H1 (cell line): Measurements from ENCODE around the gene PDGFB. TPM values are rescaled to one million over a fixed set of nuclear protein-coding genes. Genes with fewer than 3 reads are reported as not detected.

Experiments
- CTCF ChIA-PET: fragments of 300-600 bp; sonication (Branson Sonifier 250); formaldehyde crosslinking; loops from one replicate; lab custom pipeline; 2021; ENCODE audit not compliant: partially characterized antibody; lab: Charles Lee
- POLR2A ChIA-PET: fragments of 300-600 bp; sonication (Branson Sonifier 250); formaldehyde crosslinking; loops from one replicate; lab custom pipeline; 2021; ENCODE audit warnings: inconsistent platforms; ENCODE audit not compliant: partially characterized antibody; lab: Charles Lee
- DNase-seq, 2 experiments: peaks; one replicate each; pipeline versions ENCODE4 v3.0.0 to v3.0.0-alpha.2; 2010 to 2022; ENCODE audit warnings: low spot score in 2 of 2, low read depth in 1 of 2, mixed read lengths in 1 of 2
- FAIRE-seq: peaks from 2 replicates; lab custom pipeline; 2011; peaks lifted over from hg19 to GRCh38; lab: Jason Lieb, UNC
- H2AFZ ChIP-seq: 2 replicates; pipeline ENCODE4 v1.8.1; 2012; ENCODE audit warnings: low read length, inconsistent platforms
- H2AK5ac ChIP-seq: 2 replicates; pipeline ENCODE4 v1.6.1; 2013; ENCODE audit warnings: low read depth, low read length
- H2BK120ac ChIP-seq: replicated peaks from 2 replicates; pipeline ENCODE3; 2013; ENCODE audit warnings: low read depth, low read length, inconsistent platforms
- H2BK12ac ChIP-seq: 2 replicates; pipeline ENCODE4 v1.6.1; 2013; ENCODE audit warnings: low read depth, low read length
- H2BK15ac ChIP-seq: 2 replicates; pipeline ENCODE4 v1.6.1; 2013; ENCODE audit warnings: low read length
- H2BK20ac ChIP-seq: 2 replicates; pipeline ENCODE4 v1.6.1; 2013; ENCODE audit warnings: low read length
- H2BK5ac ChIP-seq: 2 replicates; pipeline ENCODE4 v1.6.1; 2013; ENCODE audit warnings: low read depth, low read length
- H3K14ac ChIP-seq: 2 replicates; pipeline ENCODE4 v1.6.1; 2013; ENCODE audit warnings: inconsistent platforms; ENCODE audit not compliant: insufficient read length
- H3K18ac ChIP-seq: 2 replicates; pipeline ENCODE4 v1.6.1; 2013; ENCODE audit warnings: low read length; ENCODE audit errors: extremely low read depth
- H3K23ac ChIP-seq: 2 replicates; pipeline ENCODE4 v1.6.1; 2013; ENCODE audit warnings: inconsistent platforms; ENCODE audit not compliant: insufficient read length
- H3K23me2 ChIP-seq: 2 replicates; pipeline ENCODE4 v1.6.1; 2013; ENCODE audit warnings: low read depth, low read length
- H3K27ac ChIP-seq: 2 replicates; pipeline ENCODE4 v1.6.1; 2011; ENCODE audit warnings: low read depth, low read length, inconsistent platforms
- H3K27me3 ChIP-seq, 4 experiments: replicated peaks in 1 of 4; 1 replicate in 1 of 4; 2 replicates in 3 of 4; pipeline versions ENCODE4 v1.6.1 to v1.8.1; 2011 to 2013; ENCODE audit warnings: low read length in 3 of 4, mild to moderate bottlenecking in 3 of 4, inconsistent platforms in 2 of 4, mixed read lengths in 2 of 4, moderate library complexity in 1 of 4; ENCODE audit not compliant: control insufficient read depth in 3 of 4, insufficient read depth in 3 of 4; ENCODE audit errors: extremely low read depth in 1 of 4
- H3K36me3 ChIP-seq, 4 experiments: 2 replicates each; pipeline versions ENCODE4 v1.6.1 to v1.8.1; 2011 to 2013; ENCODE audit warnings: mild to moderate bottlenecking in 4 of 4, low read length in 3 of 4, moderate library complexity in 2 of 4, control low read depth in 1 of 4, inconsistent platforms in 1 of 4; ENCODE audit not compliant: insufficient read depth in 4 of 4, control insufficient read depth in 2 of 4
- H3K4ac ChIP-seq: replicated peaks from 2 replicates; pipeline ENCODE3; 2013; ENCODE audit warnings: low read length, low read depth, mixed read lengths, inconsistent platforms; ENCODE audit not compliant: insufficient read length
- H3K4me1 ChIP-seq, 4 experiments: replicated peaks in 1 of 4; 1 replicate in 1 of 4; 2 replicates in 3 of 4; pipeline versions ENCODE4 v1.6.1 to v1.8.1; 2011 to 2013; ENCODE audit warnings: low read length in 3 of 4, inconsistent platforms in 2 of 4, mixed read lengths in 1 of 4; ENCODE audit not compliant: insufficient read depth in 4 of 4, control insufficient read depth in 3 of 4
- H3K4me2 ChIP-seq, 2 experiments: 2 replicates each; pipeline versions ENCODE4 v1.6.1 to v1.8.1; 2011 to 2013; ENCODE audit warnings: low read depth in 2 of 2, low read length in 2 of 2, control low read depth in 1 of 2, inconsistent platforms in 1 of 2, mild to moderate bottlenecking in 1 of 2; ENCODE audit not compliant: insufficient read depth in 1 of 2
- H3K4me3 ChIP-seq, 4 experiments: fragments of 200-600, 300-600 bp in 1 of 4; sonication (generic), shearing (Covaris generic), sonication (Bioruptor Twin) in 1 of 4; 2 replicates each; pipeline versions ENCODE4 v1.5.1 to v1.8.1; 2011 to 2016; ENCODE audit warnings: low read length in 4 of 4, low read depth in 3 of 4, control low read depth in 2 of 4, inconsistent platforms in 2 of 4, mild to moderate bottlenecking in 2 of 4, mixed read lengths in 1 of 4, moderate library complexity in 1 of 4; ENCODE audit not compliant: insufficient read depth in 2 of 4; ENCODE audit errors: extremely low read depth in 1 of 4
- H3K56ac ChIP-seq: replicated peaks from 2 replicates; pipeline ENCODE3; 2013; ENCODE audit warnings: low read depth, mild to moderate bottlenecking, mixed read lengths, low read length, inconsistent platforms; ENCODE audit not compliant: insufficient read length
- H3K79me1 ChIP-seq: 2 replicates; pipeline ENCODE4 v1.6.1; 2013; ENCODE audit warnings: low read depth, low read length, control low read depth
- H3K79me2 ChIP-seq, 2 experiments: 2 replicates each; pipeline versions ENCODE4 v1.6.1 to v1.8.1; 2012 to 2013; ENCODE audit warnings: low read length in 2 of 2, mild to moderate bottlenecking in 2 of 2, inconsistent platforms in 1 of 2; ENCODE audit not compliant: insufficient read depth in 2 of 2, control insufficient read depth in 1 of 2
- H3K9ac ChIP-seq, 4 experiments: replicated peaks in 1 of 4; 1 replicate in 1 of 4; 2 replicates in 3 of 4; pipeline versions ENCODE4 v1.6.1 to v1.8.1; 2011 to 2013; ENCODE audit warnings: low read depth in 3 of 4, low read length in 3 of 4, control low read depth in 2 of 4, mild to moderate bottlenecking in 2 of 4, moderate library complexity in 2 of 4, inconsistent platforms in 1 of 4; ENCODE audit errors: extremely low read depth in 1 of 4
- H3K9me3 ChIP-seq, 2 experiments: 2 replicates each; pipeline versions ENCODE4 v1.6.1 to v1.8.1; 2012 to 2013; ENCODE audit warnings: mild to moderate bottlenecking in 2 of 2, moderate library complexity in 2 of 2, control low read depth in 1 of 2, inconsistent platforms in 1 of 2, low read depth in 1 of 2, low read length in 1 of 2, mixed read lengths in 1 of 2; ENCODE audit not compliant: insufficient read depth in 2 of 2
- H4K20me1 ChIP-seq, 2 experiments: replicated peaks in 1 of 2; 2 replicates each; pipeline versions ENCODE3 to v1.8.1; 2011 to 2013; ENCODE audit warnings: inconsistent platforms in 2 of 2, low read length in 2 of 2, mild to moderate bottlenecking in 1 of 2; ENCODE audit not compliant: insufficient read depth in 2 of 2, control insufficient read depth in 1 of 2
- H4K5ac ChIP-seq: 2 replicates; pipeline ENCODE4 v1.6.1; 2013; ENCODE audit warnings: low read length, low read depth, mixed read lengths, inconsistent platforms; ENCODE audit not compliant: insufficient read length
- H4K8ac ChIP-seq: 2 replicates; pipeline ENCODE4 v1.8.0; 2013; ENCODE audit warnings: mild to moderate bottlenecking, moderate library complexity, low read length, inconsistent platforms; ENCODE audit not compliant: insufficient read depth; ENCODE audit errors: extremely low read depth
- H4K91ac ChIP-seq: replicated peaks from 2 replicates; pipeline ENCODE3; 2013; ENCODE audit warnings: low read length, mixed read lengths, inconsistent platforms; ENCODE audit not compliant: insufficient read length
- CEBPB ChIP-seq: IDR thresholded peaks from 2 replicates; pipeline ENCODE4 v1.6.1; 2012; ENCODE audit warnings: low read depth, low read length
- EP300 ChIP-seq, 2 experiments: IDR thresholded peaks; 1 replicate in 1 of 2; 2 replicates in 1 of 2; pipeline ENCODE4 v1.6.1; 2011 to 2012; ENCODE audit warnings: low read depth in 2 of 2, low read length in 2 of 2, mild to moderate bottlenecking in 2 of 2, borderline replicate concordance in 1 of 2, inconsistent platforms in 1 of 2, moderate library complexity in 1 of 2
- EZH2 ChIP-seq: fragments of 200-600 bp; sonication (generic); IDR thresholded peaks from 2 replicates; pipeline ENCODE4 v1.7.1; 2012; ENCODE audit warnings: low read depth, mild to moderate bottlenecking, moderate library complexity, low read length, inconsistent platforms; ENCODE audit not compliant: severe bottlenecking
- GABPA ChIP-seq: IDR thresholded peaks from 2 replicates; pipeline ENCODE4 v1.6.1; 2011; ENCODE audit warnings: mild to moderate bottlenecking, low read length, moderate library complexity, borderline replicate concordance; ENCODE audit not compliant: insufficient read depth
- HDAC2 ChIP-seq, 2 experiments: fragments of 300-600 bp in 1 of 2; sonication (generic) in 1 of 2; IDR thresholded peaks; 2 replicates each; pipeline ENCODE4 v1.6.1; 2011 to 2012; ENCODE audit warnings: low read depth in 2 of 2, low read length in 2 of 2, mild to moderate bottlenecking in 2 of 2, moderate library complexity in 2 of 2, borderline replicate concordance in 1 of 2, inconsistent platforms in 1 of 2
- JUN ChIP-seq: IDR thresholded peaks from 2 replicates; pipeline ENCODE4 v1.6.1; 2011; ENCODE audit warnings: low read depth, mild to moderate bottlenecking, improper control_type of control experiment, low read length
- JUND ChIP-seq: IDR thresholded peaks from 2 replicates; pipeline ENCODE4 v1.6.1; 2011; ENCODE audit warnings: mild to moderate bottlenecking, improper control_type of control experiment, low read length
- SUZ12 ChIP-seq: fragments of 200-600 bp; sonication (generic); IDR thresholded peaks from 2 replicates; pipeline ENCODE4 v1.6.1; 2012; ENCODE audit warnings: mild to moderate bottlenecking, inconsistent platforms, low read length, moderate library complexity, mixed read lengths
- WGBS, 2 experiments: shearing (Covaris generic) in 1 of 2; methylation state at CpG; one replicate each; pipeline versions ENCODE4 v1.1.6 to v1.1.7; 2013 to 2015; ENCODE audit warnings: low lambda C conversion rate in 2 of 2, mixed read lengths in 2 of 2, inconsistent platforms in 1 of 2, low coverage in 1 of 2, missing lambda C conversion rate in 1 of 2; ENCODE audit not compliant: insufficient replicate concordance in 2 of 2, insufficient coverage in 1 of 2, insufficient read length in 1 of 2; ENCODE audit errors: extremely low coverage in 1 of 2, missing lambda C conversion rate in 1 of 2; 5-methylcytosine and 5-hydroxymethylcytosine counted together
- polyA plus RNA-seq, 7 experiments: library from polyadenylated mRNA; depleted of rRNA in 3 of 7; stranded (reverse) in 5 of 7; unstranded in 2 of 7; fragments of >200 nt in 5 of 7; fragments of 200-250 nt in 2 of 7; gene quantifications; 1 replicate in 5 of 7; 2 replicates in 1 of 7; 4 replicates in 1 of 7; pipeline versions ENCODE4 v1.2.1 to v1.2.3, GENCODE V29; 2011 to 2013; ENCODE audit warnings: missing spikeins in 2 of 7, mixed read lengths in 2 of 7
- total RNA-seq: library from RNA; stranded (reverse); fragmentation: NEBNext Ultra II Directional; extraction: Animal tissue kit (Norgen Biotek cat#: 25700); gene quantifications from 2 replicates; pipeline ENCODE4 v1.2.1, GENCODE V29; 2021

Gene PDGFB
- total and polyA plus RNA-seq, 2 of the 8 experiments (the other 6 are each of a cell fraction or from before 2014, with no cell fraction given), result 3.9 to 8.5 TPM

- no peaks in the 10 kb centered on the region; a peak in 1 of 8 replicates for H3K36me3 ChIP-seq
- DNase-seq, result no peak
- H3K79me2 ChIP-seq, result no peaks in the 10 kb centered on the region
- no peak overlapping the region for H2BK12ac ChIP-seq
- FAIRE-seq, result no peak
- H3K14ac ChIP-seq, result no peak overlapping the region
- H2AFZ ChIP-seq, result no peak overlapping the region
- H3K56ac ChIP-seq, result no peak overlapping the region
- TF ChIP-seq HDAC2 (IDR thresholded peaks at IDR 0.05; ENCODE audit: borderline replicate concordance in 1 of 2, low read depth in 2 of 2, low read length in 2 of 2) (no peak), EZH2 (peak; percentile 6), SUZ12 (peak; percentile 33; the same call in 1 of the 2 replicates), JUN (no peak), JUND (no peak), GABPA (0 out of 2 replicates have a peak, but pooled peaks have one; percentile 9), CEBPB (no peak), EP300 (IDR thresholded peaks at IDR 0.05; ENCODE audit: borderline replicate concordance in 1 of 2, low read depth in 2 of 2, low read length in 2 of 2) (no peak)
- H3K4me1 ChIP-seq, result peaks cover 0 to 21% (median 18%) of the 10 kb centered on the region in 4 experiments; a peak in 6 of 7 replicates
- H3K23ac ChIP-seq, result no peak overlapping the region
- no peak overlapping the region for H3K4ac ChIP-seq
- no peak overlapping the region for H2BK15ac ChIP-seq
- peak overlapping the region; percentile 19; the same call in 1 of the 2 replicates for H3K18ac ChIP-seq
- no peaks in the 10 kb centered on the region for H3K79me1 ChIP-seq
- ChIA-PET CTCF (interaction anchor here (0.9 to 2.9 kb wide), 6 partner anchors 13 to 110 kb away, joined by 3 to 12 read pairs (median 4); no protein-coding TSS in a partner anchor), POLR2A (interaction anchor here (0.7 to 7.6 kb wide), 6 partner anchors 13 to 69 kb away, joined by 3 to 47 read pairs (median 3); no protein-coding TSS in a partner anchor)
- H3K4me2 ChIP-seq, result peak overlapping the region; percentile 82 to 83
- no peak overlapping the region for H4K91ac ChIP-seq
- no peak overlapping the region for H2BK5ac ChIP-seq
- peaks cover 4% of the 10 kb centered on the region in 2 experiments for H4K20me1 ChIP-seq
- no peaks in the 10 kb centered on the region for H3K9me3 ChIP-seq
- no peak overlapping the region for H2BK120ac ChIP-seq
- no peak overlapping the region for H4K5ac ChIP-seq
- no peak overlapping the region for H3K27ac ChIP-seq
- no peak overlapping the region for H2BK20ac ChIP-seq
- H3K27me3 ChIP-seq, result peaks cover 26 to 81% (median 63%) of the 10 kb centered on the region in 4 experiments
- H3K9ac ChIP-seq, result peak overlapping the region in 1 of 4 experiments; percentile 79; a peak in 1 of 7 replicates
- peak overlapping the region; percentile 16 to 73 (median 56) for H3K4me3 ChIP-seq
- H4K8ac ChIP-seq, result peak overlapping the region; percentile 52; the same call in 1 of the 2 replicates
- no peak overlapping the region for H2AK5ac ChIP-seq
- 1% methylated on average over 30 of the region's 30 CpGs; no CpG with 5 or more reads in 1 of the 2 experiments for whole genome bisulfite sequencing, 2 experiments
- H3K23me2 ChIP-seq, result peaks cover 17% of the 10 kb centered on the region; the same call in 1 of the 2 replicates
Measured at GRCh38 chr22:39244136-39244495, 666 bp downstream of the PDGFB start.
